ENCODE data around the gene HPS4.

GRCh38 chr22:26457661-26458272, 25.8 kb downstream of the HPS4 start:
- no peak for TF ChIP-seq POLR2A (IDR thresholded peaks at IDR 0.05)
- no peak for TF ChIP-seq CTCF (IDR thresholded peaks at IDR 0.05)
- no peak for TF ChIP-seq POLR2AphosphoS5 (IDR thresholded peaks at IDR 0.05)
